GM13976 (cell line): Measurements from ENCODE around the gene ZKSCAN5.
A peak's percentile ranks its signal among the peaks of the same experiment; 100 is the strongest.

Source experiments
- DNase-seq: peaks from one replicate; pipeline ENCODE4 v3.0.0; 2012; ENCODE audit warnings: low spot score
- in situ Hi-C: fragments of 300-500 bp; cut with MboI; formaldehyde crosslinking; loops from one replicate; pipeline ENCODE4 v1.12.0; 2022; ENCODE audit warnings: low sequenced_read_pairs, mixed read lengths, inconsistent platforms; ENCODE audit not compliant: unreplicated experiment
- TF ChIP-seq, protein P1 (sequence below): IDR thresholded peaks from 2 replicates; pipeline ENCODE4 v1.5.1; 2012; ENCODE audit warnings: borderline replicate concordance, mild to moderate bottlenecking; ENCODE audit not compliant: insufficient read depth; ENCODE audit errors: extremely low read depth, missing control alignments, control extremely low read depth

Gene ZKSCAN5

DNA sequence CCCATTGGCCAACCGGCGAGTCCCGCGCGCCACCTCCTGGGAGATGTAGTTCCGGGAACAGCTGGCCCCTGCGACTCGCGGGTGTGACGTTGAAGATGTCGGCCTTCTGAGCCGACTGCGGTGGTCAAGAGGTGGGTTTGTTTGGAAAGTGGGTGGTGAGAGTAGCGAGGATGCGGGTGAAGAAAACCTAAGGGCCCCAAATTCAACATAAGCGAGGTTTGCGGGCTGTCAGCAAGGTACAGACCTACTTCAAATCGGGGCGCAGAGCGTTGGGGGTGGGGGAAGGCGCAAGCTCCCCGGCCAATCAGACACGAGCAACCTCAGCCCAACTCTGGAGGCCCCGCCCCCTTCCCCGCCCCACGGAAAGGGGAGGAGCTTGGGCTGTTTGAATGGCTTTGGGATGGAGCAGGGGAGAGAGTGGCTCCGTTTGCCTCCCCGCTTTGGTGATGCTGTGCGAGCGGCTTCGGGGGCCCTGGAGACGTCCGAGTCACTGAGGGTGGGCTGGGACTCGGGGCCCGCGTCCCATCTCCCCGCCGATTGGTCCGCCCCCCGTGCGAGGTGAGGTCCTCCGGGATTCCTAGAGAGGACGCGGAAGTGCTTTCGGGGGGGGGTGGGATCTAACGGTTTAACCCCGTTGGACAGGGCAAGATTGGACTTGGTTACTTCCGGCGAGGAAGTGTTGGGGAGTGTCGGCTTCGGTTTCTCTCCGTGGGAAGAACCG, at the start of gene ZKSCAN5:
Gene ZKSCAN5 (plus strand): TSS at position 60 of the 721 bp plus-strand sequence. CDS start 1,383 bp downstream, outside the sequence.
- TF ChIP-seq, protein P1, sequence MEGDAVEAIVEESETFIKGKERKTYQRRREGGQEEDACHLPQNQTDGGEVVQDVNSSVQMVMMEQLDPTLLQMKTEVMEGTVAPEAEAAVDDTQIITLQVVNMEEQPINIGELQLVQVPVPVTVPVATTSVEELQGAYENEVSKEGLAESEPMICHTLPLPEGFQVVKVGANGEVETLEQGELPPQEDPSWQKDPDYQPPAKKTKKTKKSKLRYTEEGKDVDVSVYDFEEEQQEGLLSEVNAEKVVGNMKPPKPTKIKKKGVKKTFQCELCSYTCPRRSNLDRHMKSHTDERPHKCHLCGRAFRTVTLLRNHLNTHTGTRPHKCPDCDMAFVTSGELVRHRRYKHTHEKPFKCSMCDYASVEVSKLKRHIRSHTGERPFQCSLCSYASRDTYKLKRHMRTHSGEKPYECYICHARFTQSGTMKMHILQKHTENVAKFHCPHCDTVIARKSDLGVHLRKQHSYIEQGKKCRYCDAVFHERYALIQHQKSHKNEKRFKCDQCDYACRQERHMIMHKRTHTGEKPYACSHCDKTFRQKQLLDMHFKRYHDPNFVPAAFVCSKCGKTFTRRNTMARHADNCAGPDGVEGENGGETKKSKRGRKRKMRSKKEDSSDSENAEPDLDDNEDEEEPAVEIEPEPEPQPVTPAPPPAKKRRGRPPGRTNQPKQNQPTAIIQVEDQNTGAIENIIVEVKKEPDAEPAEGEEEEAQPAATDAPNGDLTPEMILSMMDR: no peak
- in situ Hi-C loops: no loop called here

DNA sequence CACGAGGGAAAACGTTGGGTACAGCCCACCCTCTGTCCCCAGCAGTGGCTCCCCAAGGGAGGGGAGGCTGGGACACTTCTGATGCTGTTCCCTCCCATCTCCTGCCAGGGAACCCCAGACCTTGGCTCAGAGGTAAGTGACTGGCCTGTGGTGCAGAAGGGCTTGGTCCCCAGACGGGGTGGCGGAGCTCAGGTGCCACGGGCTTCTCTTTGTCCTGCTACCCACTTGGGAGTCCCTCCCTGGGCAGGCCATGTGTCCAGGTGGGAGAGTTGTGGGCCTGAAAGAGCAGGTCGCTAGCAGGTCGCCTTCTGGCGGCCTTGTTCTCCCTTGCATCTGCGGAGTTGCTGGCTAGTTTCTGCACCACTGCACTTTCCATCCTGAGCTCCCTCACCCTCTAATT, 48.6 kb upstream of the ZKSCAN5 start:
- DNase-seq: no peak
- in situ Hi-C loops: no loop called here
- TF ChIP-seq, protein P1: no peak

More for the DNA sequence above, at the start of gene ZKSCAN5:
- peak; percentile 96 for DNase-seq

DNA sequence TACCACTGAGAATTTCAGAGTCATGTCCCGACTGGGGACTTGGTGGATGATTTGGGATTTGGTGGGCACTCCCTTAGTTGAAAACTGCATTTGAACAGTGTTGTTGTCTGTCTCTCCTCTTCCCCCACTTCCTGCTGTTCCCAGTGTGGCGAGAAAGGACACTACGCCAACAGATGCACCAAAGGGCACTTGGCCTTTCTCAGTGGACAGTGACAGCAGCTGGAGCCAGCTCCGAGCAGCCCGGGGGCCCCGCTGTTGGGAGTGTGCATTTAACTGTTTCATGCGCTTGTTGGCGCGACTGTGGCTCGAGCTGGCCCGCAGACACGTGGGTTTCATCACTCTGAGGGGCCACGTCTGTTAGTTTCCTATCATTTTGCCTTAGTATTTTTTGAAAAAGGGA, 48.2 kb upstream of the ZKSCAN5 start:
- no peak for DNase-seq
- in situ Hi-C loops: no loop called here
- TF ChIP-seq, protein P1: no peak

DNA sequence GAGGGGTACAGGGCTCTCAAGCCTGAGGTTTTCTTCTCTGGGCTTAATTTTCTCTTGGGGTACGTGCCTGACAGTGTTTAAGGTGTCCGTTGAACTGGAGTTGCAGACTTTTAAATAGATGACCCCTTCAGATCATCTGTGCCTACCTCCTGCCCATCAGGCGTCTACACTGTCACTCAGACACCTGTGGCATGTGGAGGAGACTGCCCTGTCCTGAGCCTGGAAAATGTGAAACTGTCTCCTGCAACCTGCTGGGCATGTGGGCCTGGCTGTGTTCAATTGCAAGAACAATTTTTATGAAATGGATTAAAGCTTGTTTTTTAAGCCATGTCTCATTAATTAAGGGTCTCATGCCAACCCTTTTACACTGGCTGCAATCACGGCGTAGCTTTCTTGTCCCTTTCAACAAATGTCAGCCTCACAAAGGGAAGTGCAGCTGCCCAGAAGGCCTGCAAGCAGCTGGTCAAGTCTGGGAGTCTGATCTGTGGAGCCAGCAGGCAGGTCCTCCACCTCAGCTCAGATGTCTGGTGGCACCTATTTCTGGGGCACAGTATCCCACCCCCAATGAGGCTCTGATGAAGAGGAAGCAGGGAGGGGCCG, 47.3 kb upstream of the ZKSCAN5 start:
- TF ChIP-seq, protein P1: no peak
- in situ Hi-C loops: no loop called here
- DNase-seq: no peak

DNA sequence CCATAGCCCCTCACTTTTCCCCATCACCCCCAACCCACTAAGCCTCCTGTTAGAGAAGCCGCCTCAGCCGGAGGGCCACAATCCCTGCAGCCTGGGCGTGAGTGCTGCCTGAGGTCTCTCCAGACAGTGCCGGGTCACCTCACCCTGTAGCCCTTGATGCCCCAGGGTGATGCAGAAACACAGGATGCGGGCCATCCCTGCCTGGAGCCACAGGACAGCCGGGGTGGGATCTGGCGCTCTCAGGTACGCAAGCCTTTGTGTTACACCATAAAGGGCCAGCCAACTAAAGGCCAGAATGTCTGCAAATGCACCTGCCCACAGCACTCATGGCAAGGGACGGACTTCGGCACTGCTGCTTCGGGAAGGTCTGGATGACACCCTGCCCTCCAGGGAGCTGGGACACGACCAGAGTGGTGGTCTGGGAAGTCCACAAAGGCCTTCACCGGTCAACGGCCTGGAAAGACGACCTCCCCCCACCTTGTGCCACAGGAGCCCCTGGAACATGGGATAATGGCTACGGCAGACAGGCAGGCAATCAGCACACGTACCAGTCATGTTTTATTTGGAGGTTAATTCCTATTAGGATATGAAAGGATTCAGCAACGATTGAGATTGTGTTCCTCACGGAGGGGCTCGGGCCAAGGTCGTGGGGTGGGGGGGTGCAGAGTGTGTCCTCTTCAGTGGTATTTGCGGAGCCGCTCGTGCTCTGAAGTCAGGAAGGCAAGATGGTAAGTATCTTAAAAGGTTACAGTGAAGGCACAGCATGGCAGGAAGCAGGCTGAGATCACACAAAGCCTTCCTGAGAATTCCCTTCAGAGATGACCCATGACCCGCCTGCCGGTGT, 46.6 kb upstream of the ZKSCAN5 start:
- in situ Hi-C loops: no loop called here
- TF ChIP-seq, protein P1: no peak
- DNase-seq: no peak

DNA sequence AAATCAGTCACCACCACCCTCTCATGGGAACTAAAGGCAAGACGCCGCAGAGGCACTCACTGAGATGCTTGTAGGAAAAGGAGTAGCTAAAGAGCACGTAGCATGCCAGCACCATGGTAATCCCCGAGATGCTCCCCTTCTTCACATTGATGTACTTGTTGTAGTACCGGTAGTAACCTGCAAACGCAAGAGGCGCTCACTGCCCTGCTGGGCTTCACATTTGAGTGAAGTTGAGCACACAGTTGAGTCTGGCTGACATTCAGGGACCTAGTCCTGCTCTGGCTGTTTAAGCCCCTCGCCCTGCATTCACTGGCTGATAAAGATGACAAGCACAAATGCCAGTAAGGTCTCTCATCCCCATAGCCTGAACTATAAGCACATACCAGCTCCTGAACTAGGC, 45.4 kb upstream of the ZKSCAN5 start:
- in situ Hi-C loops: no loop called here
- TF ChIP-seq, protein P1: no peak
- peak; percentile 39 for DNase-seq
